Measurements from ENCODE around the gene ZNF385A. TPM values are rescaled to one million over a fixed set of nuclear protein-coding genes. Genes with fewer than 3 reads are reported as not detected.
"Not testable (repeated sequence)": the region's sequence is repeated elsewhere in the genome, so short reads cannot be mapped to it uniquely, and the experiment has no call there.

The ZNF385A gene
- total RNA-seq, 1 donor from 2014 or later = 0.99 TPM

DNA sequence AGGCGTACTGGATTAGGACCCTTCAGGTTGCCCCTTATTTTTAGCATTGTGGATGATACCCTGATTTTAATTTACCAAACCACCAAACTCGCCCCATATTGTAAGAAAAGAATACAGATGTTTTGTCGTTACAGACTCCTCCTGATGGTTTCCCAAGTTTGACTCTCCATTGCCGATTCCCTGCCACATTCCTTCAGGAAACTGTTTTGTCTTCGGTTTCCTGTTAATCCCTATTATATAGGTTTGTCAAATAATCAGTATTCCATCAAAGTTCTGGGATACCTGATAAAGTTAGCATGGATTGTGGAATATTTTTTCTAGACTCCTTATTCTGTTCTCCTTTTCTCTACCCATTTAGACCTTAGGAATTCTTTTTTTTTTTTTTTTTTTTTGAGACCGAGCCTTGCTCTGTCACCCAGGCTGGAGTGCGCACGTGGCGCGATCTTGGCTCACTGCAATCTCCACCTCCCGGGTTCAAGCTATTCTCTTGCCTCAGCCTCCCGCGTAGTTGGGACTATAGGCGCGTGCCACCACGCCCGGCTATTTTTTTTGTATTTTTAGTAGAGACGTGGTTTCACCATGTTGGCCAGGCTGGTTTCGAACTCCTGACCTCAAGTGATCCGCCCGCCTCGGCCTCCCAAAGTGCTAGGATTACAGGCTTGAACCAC, 59.0 kb downstream of the ZNF385A start:
- peak overlapping the region; percentile 86 for H3K27ac Mint-ChIP-seq
- not testable (repeated sequence) for H3K27me3 Mint-ChIP-seq (ENCODE audit: insufficient read depth)

DNA sequence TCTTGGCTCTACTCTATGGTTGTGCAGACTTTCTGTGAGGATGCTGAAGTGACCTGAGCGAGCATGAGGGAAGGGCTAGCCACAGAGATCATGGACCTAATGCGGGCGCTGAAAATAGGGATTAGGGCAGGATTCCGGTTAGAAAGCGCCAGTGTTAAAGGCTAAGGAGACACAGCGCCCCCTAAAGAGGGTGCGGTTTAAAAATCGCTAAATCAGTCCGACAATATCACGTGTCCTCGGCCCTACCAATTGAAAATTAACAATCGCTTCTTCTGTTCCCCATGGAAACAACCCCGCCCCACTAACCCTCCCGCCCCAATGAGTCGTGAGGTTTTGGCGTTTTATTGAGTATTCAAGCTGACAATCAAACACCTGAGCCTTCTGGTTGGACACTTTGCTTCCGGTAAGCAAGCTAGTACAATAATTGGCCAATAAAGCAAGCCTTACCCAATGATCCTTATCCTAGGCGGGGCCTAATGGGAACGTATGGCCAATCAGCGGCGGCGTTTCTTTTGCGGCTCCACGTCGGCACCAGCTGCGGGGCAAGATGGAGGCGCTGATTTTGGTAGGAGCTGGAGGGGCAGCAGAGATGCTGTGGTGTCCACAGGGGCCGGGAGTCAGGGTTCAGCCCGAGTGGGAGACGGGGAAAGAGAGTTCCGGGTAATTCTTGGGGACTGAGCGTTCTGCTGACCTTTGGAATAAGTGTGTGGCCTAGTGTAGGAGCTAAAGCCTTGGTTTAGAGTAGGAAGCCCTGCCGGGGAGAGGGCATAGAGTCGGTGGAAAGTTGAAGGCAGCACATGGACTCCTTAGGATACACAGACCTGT, 59.7 kb downstream of the ZNF385A start, which contains the start of gene COPZ1:
TSS of gene COPZ1 (plus strand) at position 515 of the 825 bp plus-strand sequence. CDS start at position 548, 33 bp downstream.
- DNase-seq (ENCODE audit: low spot score) = peak; percentile 91
- Mint-ChIP-seq H3K9me3 (no peaks in the 10 kb centered on the region), H3K4me3 (peak within 1 kb of the TSS; percentile 99), H3K4me1 (ENCODE audit: low read depth) (peaks cover 33% of the 10 kb centered on the region), H3K36me3 (ENCODE audit: low read depth) (peaks cover 5% of the 10 kb centered on the region), H3K27ac (peak within 1 kb of the TSS; percentile 86), H3K27me3 (ENCODE audit: insufficient read depth) (peaks cover 5% of the 10 kb centered on the region)
- intact Hi-C loops (cut with micrococcal nuclease) = loop anchor here (1.0 to 2.0 kb wide), 8 partner anchors 8 to 172 kb away; partner anchors contain the start of genes CBX5, HNRNPA1 and NCKAP1L

More for the DNA sequence above, 59.0 kb downstream of the ZNF385A start:
- Mint-ChIP-seq H3K4me3 (peak overlapping the region; percentile 99), H3K4me1 (ENCODE audit: low read depth) (peaks cover 40% of the 10 kb centered on the region)
- H3K36me3 Mint-ChIP-seq (ENCODE audit: low read depth); H3K9me3 Mint-ChIP-seq; DNase-seq (ENCODE audit: low spot score): not testable (repeated sequence)
- intact Hi-C loops (cut with micrococcal nuclease) = loop anchor here (1.0 to 2.0 kb wide), 5 partner anchors 8 to 109 kb away; partner anchors contain the start of genes CBX5 and HNRNPA1

DNA sequence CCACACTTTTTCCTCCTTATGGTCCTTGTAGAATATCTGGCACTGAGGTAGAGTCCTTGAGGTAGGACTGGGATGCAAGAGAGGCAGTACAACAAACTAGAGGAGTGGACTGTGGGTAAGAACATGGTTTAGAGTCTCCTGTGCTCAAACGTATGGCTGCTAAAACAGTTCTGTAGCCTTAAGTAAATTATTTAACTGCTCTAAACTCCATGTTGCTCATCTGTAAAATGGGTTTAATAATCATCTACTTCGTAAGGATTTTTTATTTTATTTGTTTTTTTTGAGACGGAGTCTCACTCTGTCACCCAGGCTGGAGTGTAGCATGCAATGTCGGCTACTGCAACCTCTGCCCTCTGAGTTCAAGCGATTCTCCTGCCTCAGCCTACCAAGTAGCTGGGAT, 63.2 kb downstream of the ZNF385A start:
- no peaks in the 10 kb centered on the region for H3K9me3 Mint-ChIP-seq
- peaks cover 3% of the 10 kb centered on the region for H3K36me3 Mint-ChIP-seq (ENCODE audit: low read depth)
- H3K27ac Mint-ChIP-seq = no peak overlapping the region
- no peak overlapping the region for H3K4me3 Mint-ChIP-seq
- no peak for DNase-seq (ENCODE audit: low spot score)
- H3K4me1 Mint-ChIP-seq (ENCODE audit: low read depth) = peaks cover 7% of the 10 kb centered on the region
- intact Hi-C loops (cut with micrococcal nuclease) = no loop called here
- peaks cover 7% of the 10 kb centered on the region for H3K27me3 Mint-ChIP-seq (ENCODE audit: insufficient read depth)

Other genes starting within 250 kb of the ZNF385A start
- gene SMUG1, start 195.7 kb downstream of the ZNF385A start, total RNA-seq = 28.6 and 29.6 TPM in 2 replicates
- gene CBX5, start 104.6 kb downstream of the ZNF385A start, total RNA-seq = 99.8 and 106 TPM in 2 replicates
- gene HNRNPA1, start 104.0 kb downstream of the ZNF385A start, total RNA-seq = 1,740 and 1,765 TPM in 2 replicates
- gene NFE2, start 83.7 kb downstream of the ZNF385A start, total RNA-seq = not detected in 2 replicates
- 115 and 123 TPM in 2 replicates for gene COPZ1, start 59.6 kb downstream of the ZNF385A start, total RNA-seq
- 2.3 and 2.4 TPM in 2 replicates for gene GPR84, start 20.2 kb downstream of the ZNF385A start, total RNA-seq
- gene ITGA5, start 34.5 kb upstream of the ZNF385A start, total RNA-seq = 31.2 and 31.6 TPM in 2 replicates
- gene GTSF1, start 88.9 kb upstream of the ZNF385A start, total RNA-seq = 3.9 and 4.4 TPM in 2 replicates
- gene NCKAP1L, start 113.0 kb upstream of the ZNF385A start, total RNA-seq = 105 TPM in 2 replicates
- gene PDE1B, start 164.9 kb upstream of the ZNF385A start, total RNA-seq = 29.9 and 30.4 TPM in 2 replicates
- gene PPP1R1A, start 203.9 kb upstream of the ZNF385A start, total RNA-seq = 0.29 TPM in 1 of 2 replicates, not detected in the other

Data from activated T-helper 1 cell treated with anti-CD3 and anti-CD28 coated beads, Interleukin-12 subunit alpha, Interleukin-12 subunit beta, Interleukin-2, Interleukin-4 antibody, amounts not matched to agents 30 ng/mL and 10 ng/mL and 1 ng/mL, durations not matched to agents 14 hours and 24 hours and 36 hours (primary cell).